ENCODE results near the gene TMPRSS9.

DNA sequence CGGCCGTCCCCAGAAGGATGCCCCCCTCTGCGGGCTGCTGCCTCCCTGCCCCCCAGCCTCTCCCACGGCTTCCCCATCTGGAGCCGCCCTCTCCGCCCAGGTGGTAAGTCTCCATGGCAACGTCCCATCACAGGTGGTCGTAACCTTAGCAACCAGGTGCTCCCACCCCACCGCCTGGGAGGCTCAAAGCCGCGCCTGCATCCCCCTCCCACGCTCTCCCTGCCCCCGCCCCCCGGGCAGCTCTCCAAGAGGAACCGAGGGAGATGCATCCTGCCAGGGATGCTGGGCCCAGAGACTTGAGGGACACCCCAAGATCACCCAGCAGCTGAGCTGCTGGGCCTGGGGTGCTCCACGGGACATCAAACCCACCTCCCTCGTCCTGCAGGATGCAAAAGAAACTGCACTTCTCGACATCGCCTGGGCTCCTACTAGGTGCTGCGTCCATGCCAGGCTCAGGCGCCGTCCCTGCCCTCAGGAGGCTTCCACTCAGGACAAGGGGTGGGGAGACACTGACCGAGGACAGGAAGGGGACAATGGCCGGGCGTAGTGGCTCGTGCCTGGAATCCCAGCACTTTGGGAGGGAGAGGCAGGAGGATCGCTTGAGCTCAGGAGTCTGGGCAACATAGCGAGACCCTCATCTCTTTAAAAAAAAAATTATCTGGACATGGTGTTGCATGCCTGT, 47.1 kb upstream of the TMPRSS9 start:
- TF ChIP-seq NFIC (IDR thresholded peaks at IDR 0.05) (no peak), CEBPB (IDR thresholded peaks at IDR 0.05) (no peak), CREB1 (IDR thresholded peaks at IDR 0.05; ENCODE audit: low read depth) (no peak), EP300 (IDR thresholded peaks at IDR 0.05; ENCODE audit: borderline replicate concordance) (no peak), EGR1 (IDR thresholded peaks at IDR 0.05) (0 out of 2 replicates have a peak, but pooled peaks have one; percentile 41), FOXM1 (IDR thresholded peaks at IDR 0.05; ENCODE audit: borderline replicate concordance, low read depth) (no peak), YY1 (IDR thresholded peaks at IDR 0.05; ENCODE audit: low read depth) (no peak), TAF1 (IDR thresholded peaks at IDR 0.05; ENCODE audit: low read depth) (no peak), USF1 (IDR thresholded peaks at IDR 0.05) (no peak)
- TF ChIP-seq, protein P1, sequence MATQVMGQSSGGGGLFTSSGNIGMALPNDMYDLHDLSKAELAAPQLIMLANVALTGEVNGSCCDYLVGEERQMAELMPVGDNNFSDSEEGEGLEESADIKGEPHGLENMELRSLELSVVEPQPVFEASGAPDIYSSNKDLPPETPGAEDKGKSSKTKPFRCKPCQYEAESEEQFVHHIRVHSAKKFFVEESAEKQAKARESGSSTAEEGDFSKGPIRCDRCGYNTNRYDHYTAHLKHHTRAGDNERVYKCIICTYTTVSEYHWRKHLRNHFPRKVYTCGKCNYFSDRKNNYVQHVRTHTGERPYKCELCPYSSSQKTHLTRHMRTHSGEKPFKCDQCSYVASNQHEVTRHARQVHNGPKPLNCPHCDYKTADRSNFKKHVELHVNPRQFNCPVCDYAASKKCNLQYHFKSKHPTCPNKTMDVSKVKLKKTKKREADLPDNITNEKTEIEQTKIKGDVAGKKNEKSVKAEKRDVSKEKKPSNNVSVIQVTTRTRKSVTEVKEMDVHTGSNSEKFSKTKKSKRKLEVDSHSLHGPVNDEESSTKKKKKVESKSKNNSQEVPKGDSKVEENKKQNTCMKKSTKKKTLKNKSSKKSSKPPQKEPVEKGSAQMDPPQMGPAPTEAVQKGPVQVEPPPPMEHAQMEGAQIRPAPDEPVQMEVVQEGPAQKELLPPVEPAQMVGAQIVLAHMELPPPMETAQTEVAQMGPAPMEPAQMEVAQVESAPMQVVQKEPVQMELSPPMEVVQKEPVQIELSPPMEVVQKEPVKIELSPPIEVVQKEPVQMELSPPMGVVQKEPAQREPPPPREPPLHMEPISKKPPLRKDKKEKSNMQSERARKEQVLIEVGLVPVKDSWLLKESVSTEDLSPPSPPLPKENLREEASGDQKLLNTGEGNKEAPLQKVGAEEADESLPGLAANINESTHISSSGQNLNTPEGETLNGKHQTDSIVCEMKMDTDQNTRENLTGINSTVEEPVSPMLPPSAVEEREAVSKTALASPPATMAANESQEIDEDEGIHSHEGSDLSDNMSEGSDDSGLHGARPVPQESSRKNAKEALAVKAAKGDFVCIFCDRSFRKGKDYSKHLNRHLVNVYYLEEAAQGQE (IDR thresholded peaks at IDR 0.05; ENCODE audit: low read depth), result no peak

All from Ishikawa (cell line).